ENCODE data around the gene APBA2.

Gene APBA2

GRCh38 chr15:29008846-29009245, 123.1 kb downstream of the APBA2 start:
- no peaks in the 10 kb centered on the region for H4K20me1 ChIP-seq (ENCODE audit: insufficient read depth, low read length)
- H3K27me3 ChIP-seq (ENCODE audit: low read depth, low read length): 0 out of 2 replicates have a peak, but pooled peaks cover 2% of the 10 kb centered on the region
- H3K27ac ChIP-seq (ENCODE audit: low read length): no peak overlapping the region
- H3K4me3 ChIP-seq (ENCODE audit: low read length): no peak overlapping the region
- peaks cover 10% of the 10 kb centered on the region; the same call in 1 of the 2 replicates for H3K9me3 ChIP-seq (ENCODE audit: insufficient read depth, low read length)
- no peak overlapping the region for H3K9ac ChIP-seq (ENCODE audit: low read length)
- no peak overlapping the region for H2AFZ ChIP-seq (ENCODE audit: low read depth, low read length)
- TF ChIP-seq EZH2phosphoT487 (IDR thresholded peaks at IDR 0.05; ENCODE audit: low read depth) (no peak), CTCF (IDR thresholded peaks at IDR 0.05; ENCODE audit: low read depth, low read length) (no peak)
- H3K79me2 ChIP-seq (ENCODE audit: low read length): no peaks in the 10 kb centered on the region
- H3K36me3 ChIP-seq (replicated peaks; ENCODE audit: low read depth, low read length): no peaks in the 10 kb centered on the region
- H3K4me2 ChIP-seq (ENCODE audit: low read length): no peak overlapping the region
- H3K4me1 ChIP-seq (ENCODE audit: low read length): peaks cover 5% of the 10 kb centered on the region; the same call in 1 of the 2 replicates

- no peaks in the 10 kb centered on the region for H3K27me3 ChIP-seq (ENCODE audit: low read depth, low read length)
- H3K4me3 ChIP-seq (ENCODE audit: low read length): no peak overlapping the region
- no peak for TF ChIP-seq EZH2phosphoT487 (IDR thresholded peaks at IDR 0.05; ENCODE audit: low read depth)
- H4K20me1 ChIP-seq (ENCODE audit: insufficient read depth, low read length): no peaks in the 10 kb centered on the region
- no peak overlapping the region for H3K27ac ChIP-seq (ENCODE audit: low read length)
- no peak overlapping the region for H3K9ac ChIP-seq (ENCODE audit: low read length)
- 0 out of 2 replicates have a peak, but pooled peaks cover under 1% of the 10 kb centered on the region for H3K9me3 ChIP-seq (ENCODE audit: insufficient read depth, low read length)
- H3K36me3 ChIP-seq (replicated peaks; ENCODE audit: low read depth, low read length): no peaks in the 10 kb centered on the region
- H3K4me2 ChIP-seq (ENCODE audit: low read length): no peak overlapping the region
- H2AFZ ChIP-seq (ENCODE audit: low read depth, low read length): no peak overlapping the region
- no peaks in the 10 kb centered on the region for H3K79me2 ChIP-seq (ENCODE audit: low read length)
- peaks cover 10% of the 10 kb centered on the region for H3K4me1 ChIP-seq (ENCODE audit: low read length)
Observed at GRCh38 chr15:29012097-29012496, 126.3 kb downstream of the APBA2 start.

- Histone ChIP-seq H3K36me3 (replicated peaks; ENCODE audit: low read depth, low read length) (no peaks in the 10 kb centered on the region), H3K79me2 (ENCODE audit: low read length) (no peaks in the 10 kb centered on the region), H3K4me2 (ENCODE audit: low read length) (no peak overlapping the region), H3K9me3 (ENCODE audit: insufficient read depth, low read length) (no peaks in the 10 kb centered on the region), H3K27ac (ENCODE audit: low read length) (no peak overlapping the region), H3K4me3 (ENCODE audit: low read length) (no peak overlapping the region), H4K20me1 (ENCODE audit: insufficient read depth, low read length) (no peaks in the 10 kb centered on the region), H2AFZ (ENCODE audit: low read depth, low read length) (no peak overlapping the region), H3K9ac (ENCODE audit: low read length) (no peak overlapping the region), H3K4me1 (ENCODE audit: low read length) (peaks cover 17% of the 10 kb centered on the region), H3K27me3 (ENCODE audit: low read depth, low read length) (no peaks in the 10 kb centered on the region)
- TF ChIP-seq CTCF (IDR thresholded peaks at IDR 0.05; ENCODE audit: low read depth, low read length) (no peak), EZH2phosphoT487 (IDR thresholded peaks at IDR 0.05; ENCODE audit: low read depth) (no peak)
Observed at GRCh38 chr15:29014493-29014892, 128.7 kb downstream of the APBA2 start.

- no peak overlapping the region for H3K4me2 ChIP-seq (ENCODE audit: low read length)
- H2AFZ ChIP-seq (ENCODE audit: low read depth, low read length): no peak overlapping the region
- no peaks in the 10 kb centered on the region for H3K36me3 ChIP-seq (replicated peaks; ENCODE audit: low read depth, low read length)
- H4K20me1 ChIP-seq (ENCODE audit: insufficient read depth, low read length): no peaks in the 10 kb centered on the region
- H3K4me3 ChIP-seq (ENCODE audit: low read length): no peak overlapping the region
- no peaks in the 10 kb centered on the region for H3K9me3 ChIP-seq (ENCODE audit: insufficient read depth, low read length)
- H3K27me3 ChIP-seq (ENCODE audit: low read depth, low read length): no peaks in the 10 kb centered on the region
- no peaks in the 10 kb centered on the region for H3K79me2 ChIP-seq (ENCODE audit: low read length)
- H3K9ac ChIP-seq (ENCODE audit: low read length): no peak overlapping the region
- no peak overlapping the region for H3K27ac ChIP-seq (ENCODE audit: low read length)
- peaks cover 37% of the 10 kb centered on the region for H3K4me1 ChIP-seq (ENCODE audit: low read length)
- TF ChIP-seq EZH2phosphoT487 (IDR thresholded peaks at IDR 0.05; ENCODE audit: low read depth): no peak
- no peak for TF ChIP-seq CTCF (IDR thresholded peaks at IDR 0.05; ENCODE audit: low read depth, low read length)
Observed at GRCh38 chr15:29016518-29016917, 130.7 kb downstream of the APBA2 start.
